ENCODE results near the gene ZFYVE28.

Gene ZFYVE28

GRCh38 chr4:2372488-2373030 lies 45.9 kb downstream of the ZFYVE28 start:
- TF ChIP-seq POLR2A (IDR thresholded peaks at IDR 0.05; ENCODE audit: low read depth, low read length) (no peak), SPI1 (IDR thresholded peaks at IDR 0.05; ENCODE audit: low read depth, low read length) (no peak), PAX5 (IDR thresholded peaks at IDR 0.05; ENCODE audit: insufficient read depth, low read length, severe bottlenecking) (no peak), TAF1 (IDR thresholded peaks at IDR 0.05; ENCODE audit: low read depth, low read length) (no peak), POLR2AphosphoS5 (IDR thresholded peaks at IDR 0.05; ENCODE audit: low read depth, low read length) (no peak), POU2F2 (IDR thresholded peaks at IDR 0.05; ENCODE audit: low read depth, low read length) (no peak)
- DNase-seq (ENCODE audit: insufficient read length, low spot score) (no peak), FAIRE-seq (no peak)

- no peak for TF ChIP-seq POU2F2 (IDR thresholded peaks at IDR 0.05; ENCODE audit: low read depth, low read length)
- TF ChIP-seq POLR2AphosphoS5 (IDR thresholded peaks at IDR 0.05; ENCODE audit: low read depth, low read length), result no peak
- no peak for TF ChIP-seq TAF1 (IDR thresholded peaks at IDR 0.05; ENCODE audit: low read depth, low read length)
- TF ChIP-seq PAX5 (IDR thresholded peaks at IDR 0.05; ENCODE audit: insufficient read depth, low read length, severe bottlenecking), result no peak
- TF ChIP-seq SPI1 (IDR thresholded peaks at IDR 0.05; ENCODE audit: low read depth, low read length), result no peak
- no peak for TF ChIP-seq POLR2A (IDR thresholded peaks at IDR 0.05; ENCODE audit: low read depth, low read length)
- FAIRE-seq (no peak), DNase-seq (ENCODE audit: insufficient read length, low spot score) (no peak)
These were observed 46.5 kb downstream of the ZFYVE28 start for GRCh38 chr4:2371765-2372487.

GRCh38 chr4:2370597-2371320 lies 47.7 kb downstream of the ZFYVE28 start:
- TF ChIP-seq TAF1 (IDR thresholded peaks at IDR 0.05; ENCODE audit: low read depth, low read length) (no peak), PAX5 (IDR thresholded peaks at IDR 0.05; ENCODE audit: insufficient read depth, low read length, severe bottlenecking) (no peak), POU2F2 (IDR thresholded peaks at IDR 0.05; ENCODE audit: low read depth, low read length) (no peak), POLR2A (IDR thresholded peaks at IDR 0.05; ENCODE audit: low read depth, low read length) (no peak), SPI1 (IDR thresholded peaks at IDR 0.05; ENCODE audit: low read depth, low read length) (no peak), POLR2AphosphoS5 (IDR thresholded peaks at IDR 0.05; ENCODE audit: low read depth, low read length) (no peak)
- no peak for DNase-seq (ENCODE audit: insufficient read length, low spot score)
- FAIRE-seq, result no peak

- FAIRE-seq, result no peak
- DNase-seq (ENCODE audit: insufficient read length, low spot score), result no peak
- TF ChIP-seq SPI1 (IDR thresholded peaks at IDR 0.05; ENCODE audit: low read depth, low read length), result no peak
- no peak for TF ChIP-seq POU2F2 (IDR thresholded peaks at IDR 0.05; ENCODE audit: low read depth, low read length)
These were observed 49.6 kb downstream of the ZFYVE28 start for GRCh38 chr4:2368746-2369437.

- TF ChIP-seq POLR2AphosphoS5 (IDR thresholded peaks at IDR 0.05; ENCODE audit: low read depth, low read length) (no peak), SPI1 (IDR thresholded peaks at IDR 0.05; ENCODE audit: low read depth, low read length) (no peak), POLR2A (IDR thresholded peaks at IDR 0.05; ENCODE audit: low read depth, low read length) (no peak), POU2F2 (IDR thresholded peaks at IDR 0.05; ENCODE audit: low read depth, low read length) (no peak), TAF1 (IDR thresholded peaks at IDR 0.05; ENCODE audit: low read depth, low read length) (no peak), PAX5 (IDR thresholded peaks at IDR 0.05; ENCODE audit: insufficient read depth, low read length, severe bottlenecking) (no peak)
- FAIRE-seq (no peak), DNase-seq (ENCODE audit: insufficient read length, low spot score) (no peak)
These were observed 50.8 kb downstream of the ZFYVE28 start for GRCh38 chr4:2367626-2368025.

- TF ChIP-seq SPI1 (IDR thresholded peaks at IDR 0.05; ENCODE audit: low read depth, low read length) (no peak), POU2F2 (IDR thresholded peaks at IDR 0.05; ENCODE audit: low read depth, low read length) (no peak), TAF1 (IDR thresholded peaks at IDR 0.05; ENCODE audit: low read depth, low read length) (no peak), POLR2AphosphoS5 (IDR thresholded peaks at IDR 0.05; ENCODE audit: low read depth, low read length) (no peak), POLR2A (IDR thresholded peaks at IDR 0.05; ENCODE audit: low read depth, low read length) (no peak)
- no peak for DNase-seq (ENCODE audit: insufficient read length, low spot score)
- FAIRE-seq, result no peak
These were observed 51.9 kb downstream of the ZFYVE28 start for GRCh38 chr4:2366252-2367192.

- FAIRE-seq, result no peak
- DNase-seq (ENCODE audit: insufficient read length, low spot score), result no peak
- TF ChIP-seq SPI1 (IDR thresholded peaks at IDR 0.05; ENCODE audit: low read depth, low read length), result no peak
- no peak for TF ChIP-seq POLR2AphosphoS5 (IDR thresholded peaks at IDR 0.05; ENCODE audit: low read depth, low read length)
- TF ChIP-seq PAX5 (IDR thresholded peaks at IDR 0.05; ENCODE audit: insufficient read depth, low read length, severe bottlenecking), result no peak
- TF ChIP-seq POU2F2 (IDR thresholded peaks at IDR 0.05; ENCODE audit: low read depth, low read length), result no peak
- no peak for TF ChIP-seq POLR2A (IDR thresholded peaks at IDR 0.05; ENCODE audit: low read depth, low read length)
- no peak for TF ChIP-seq TAF1 (IDR thresholded peaks at IDR 0.05; ENCODE audit: low read depth, low read length)
These were observed 52.6 kb downstream of the ZFYVE28 start for GRCh38 chr4:2365913-2366210.

- no peak for DNase-seq (ENCODE audit: insufficient read length, low spot score)
- FAIRE-seq, result no peak
- TF ChIP-seq POU2F2 (IDR thresholded peaks at IDR 0.05; ENCODE audit: low read depth, low read length) (no peak), POLR2A (IDR thresholded peaks at IDR 0.05; ENCODE audit: low read depth, low read length) (no peak), TAF1 (IDR thresholded peaks at IDR 0.05; ENCODE audit: low read depth, low read length) (no peak), POLR2AphosphoS5 (IDR thresholded peaks at IDR 0.05; ENCODE audit: low read depth, low read length) (no peak), SPI1 (IDR thresholded peaks at IDR 0.05; ENCODE audit: low read depth, low read length) (no peak), PAX5 (IDR thresholded peaks at IDR 0.05; ENCODE audit: insufficient read depth, low read length, severe bottlenecking) (no peak)
These were observed 53.2 kb downstream of the ZFYVE28 start for GRCh38 chr4:2365054-2365912.
